GM18498 (cell line): ENCODE data around the gene RUVBL2.
"Not testable (repeated sequence)": the region's sequence is repeated elsewhere in the genome, so short reads cannot be mapped to it uniquely, and the experiment has no call there.

Source experiments
- ATAC-seq: cut with Tn5 transposase; IDR thresholded peaks from one replicate; pipeline ENCODE4 v1.9.1; 2021; ENCODE audit warnings: mild to moderate bottlenecking, moderate library complexity; ENCODE audit not compliant: unreplicated experiment

Gene RUVBL2

GRCh38 chr19:49038557-49039276 lies 45.0 kb downstream of the RUVBL2 start:
- ATAC-seq: not testable (repeated sequence)

GRCh38 chr19:49039736-49040135 lies 46.0 kb downstream of the RUVBL2 start:
- ATAC-seq: not testable (repeated sequence)

GRCh38 chr19:49042177-49042576 lies 48.5 kb downstream of the RUVBL2 start:
- ATAC-seq: no peak

GRCh38 chr19:49042666-49043065 lies 49.0 kb downstream of the RUVBL2 start:
- not testable (repeated sequence) for ATAC-seq

- not testable (repeated sequence) for ATAC-seq
Measured at GRCh38 chr19:49043548-49043947, 49.9 kb downstream of the RUVBL2 start, which contains the start of gene CGB5. TSS of gene CGB5 (plus strand) at chr19:49043848. CDS start at chr19:49044210, 362 bp downstream.

GRCh38 chr19:49049011-49049410 lies 55.3 kb downstream of the RUVBL2 start, which contains the start of gene CGB8:
TSS of gene CGB8 (minus strand) at chr19:49049111. CDS start at chr19:49048739, 372 bp downstream.
- ATAC-seq: not testable (repeated sequence)

- not testable (repeated sequence) for ATAC-seq
Measured at GRCh38 chr19:49049834-49050233, 56.1 kb downstream of the RUVBL2 start.

GRCh38 chr19:49050376-49051033 lies 56.8 kb downstream of the RUVBL2 start:
- not testable (repeated sequence) for ATAC-seq

- no peak for ATAC-seq
Measured at GRCh38 chr19:49056101-49056901, 62.6 kb downstream of the RUVBL2 start.

GRCh38 chr19:49056902-49057596 lies 63.4 kb downstream of the RUVBL2 start:
- ATAC-seq: not testable (repeated sequence)

GRCh38 chr19:49057636-49058234 lies 64.0 kb downstream of the RUVBL2 start, which contains the start of gene CGB7:
TSS of gene CGB7 (minus strand) at chr19:49057749. CDS start at chr19:49055375, 2,374 bp downstream.
- ATAC-seq: no peak

GRCh38 chr19:49058562-49058961 lies 64.9 kb downstream of the RUVBL2 start:
- no peak for ATAC-seq

- ATAC-seq: no peak
Measured at GRCh38 chr19:49059053-49059452, 65.4 kb downstream of the RUVBL2 start.

- no peak for ATAC-seq
Measured at GRCh38 chr19:49061000-49061399, 67.3 kb downstream of the RUVBL2 start.

- ATAC-seq: no peak
Measured at GRCh38 chr19:49061445-49061844, 67.8 kb downstream of the RUVBL2 start.

GRCh38 chr19:49064029-49064629 lies 70.4 kb downstream of the RUVBL2 start:
- ATAC-seq: no peak

GRCh38 chr19:49064768-49065611 lies 71.3 kb downstream of the RUVBL2 start, which contains the start of gene NTF4:
TSS of gene NTF4 (minus strand) at chr19:49064818. CDS start at chr19:49061997, 2,821 bp downstream.
- ATAC-seq: no peak
